HepG2 (cell line): ENCODE results near the gene ADAMTS14. TPM values are rescaled to one million over a fixed set of nuclear protein-coding genes. Genes with fewer than 3 reads are reported as not detected.

Experiments
- ATAC-seq: fragments of 200-7000 bp; cut with Tn5 transposase; 3 replicates; pipeline ENCODE4 v1.9.1; 2020; ENCODE audit warnings: mild to moderate bottlenecking, moderate library complexity
- BruUV-seq: library from RNA; stranded (reverse); fragments of 400-500 nt; replicated peaks from 2 replicates; lab custom pipeline; 2021; lab: Mats Ljungman, UMichigan
- CTCF ChIA-PET: fragments of 300-600 bp; formaldehyde crosslinking; extraction: SDS; loops from one replicate; lab custom pipeline; 2021; ENCODE audit warnings: low total read pairs, inconsistent platforms, low intra/inter-chr PET ratio; lab: Yijun Ruan, JAX
- POLR2A ChIA-PET: fragments of 350-600 bp; sonication (Branson Sonifier 250); formaldehyde crosslinking; loops from one replicate; lab custom pipeline; 2020; ENCODE audit warnings: antibody characterized with exemption, inconsistent platforms; lab: Yijun Ruan, JAX
- DNase-seq: peaks from one replicate; pipeline ENCODE4 v3.0.0-alpha.2; 2015; ENCODE audit warnings: low spot score
- FAIRE-seq: peaks from 3 replicates; lab custom pipeline; 2011; peaks lifted over from hg19 to GRCh38; lab: Jason Lieb, UNC
- H2AFZ ChIP-seq: one replicate; pipeline ENCODE4 v1.6.1; 2011; ENCODE audit warnings: low read length, inconsistent platforms
- H3K27ac ChIP-seq: fragments of 300-600 bp; 3 replicates; pipeline ENCODE4 v1.8.0; 2011; ENCODE audit warnings: mixed run types, mild to moderate bottlenecking, mixed read lengths, low read length, inconsistent platforms; ENCODE audit not compliant: insufficient read depth; ENCODE audit errors: extremely low read length
- H3K27me3 ChIP-seq, 2 experiments: fragments of 200-600 bp in 1 of 2; 2 replicates in 1 of 2; 3 replicates in 1 of 2; pipeline versions ENCODE4 v1.6.0 to v1.8.0; 2011; ENCODE audit warnings: low read length in 2 of 2, mild to moderate bottlenecking in 2 of 2, moderate library complexity in 2 of 2, inconsistent platforms in 1 of 2; ENCODE audit not compliant: insufficient read depth in 2 of 2, control insufficient read depth in 1 of 2
- H3K36me3 ChIP-seq, 2 experiments: fragments of 200-600 bp in 1 of 2; replicated peaks in 1 of 2; 2 replicates in 1 of 2; 3 replicates in 1 of 2; pipeline versions ENCODE4 v1.5.1 to v1.8.0; 2011; ENCODE audit warnings: low read length in 2 of 2, inconsistent platforms in 1 of 2; ENCODE audit not compliant: insufficient read depth in 2 of 2, control insufficient read depth in 1 of 2
- H3K4me1 ChIP-seq: 2 replicates; pipeline ENCODE4 v1.5.1; 2012; ENCODE audit warnings: low read length, inconsistent platforms; ENCODE audit not compliant: insufficient read depth
- H3K4me2 ChIP-seq: 2 replicates; pipeline ENCODE4 v1.6.0; 2011; ENCODE audit warnings: low read depth, low read length, inconsistent platforms
- H3K4me3 ChIP-seq, 3 experiments: fragments of 200-600 bp in 1 of 3; sonication (generic), shearing (Covaris generic) in 1 of 3; replicated peaks in 1 of 3; 2 replicates each; pipeline ENCODE4 v1.5.1; 2011 to 2016; ENCODE audit warnings: low read length in 3 of 3, inconsistent platforms in 2 of 3, low read depth in 2 of 3, mild to moderate bottlenecking in 2 of 3, control low read depth in 1 of 3, mixed read lengths in 1 of 3; ENCODE audit not compliant: insufficient read depth in 1 of 3
- H3K79me2 ChIP-seq: one replicate; pipeline ENCODE4 v1.6.1; 2011; ENCODE audit warnings: low read length, inconsistent platforms; ENCODE audit not compliant: insufficient read depth
- H3K9ac ChIP-seq: 2 replicates; pipeline ENCODE4 v1.6.0; 2011; ENCODE audit warnings: mild to moderate bottlenecking, low read depth, low read length, inconsistent platforms; ENCODE audit not compliant: insufficient read depth
- H3K9me3 ChIP-seq: 2 replicates; pipeline ENCODE4 v1.5.1; 2012; ENCODE audit warnings: mild to moderate bottlenecking, low read length
- H4K20me1 ChIP-seq: 2 replicates; pipeline ENCODE4 v1.6.0; 2011; ENCODE audit warnings: inconsistent platforms, mild to moderate bottlenecking, low read length, moderate library complexity; ENCODE audit not compliant: insufficient read depth
- ARNT ChIP-seq: fragments of 450-650 bp; IDR thresholded peaks from 2 replicates; pipeline ENCODE4 v1.6.1; 2017
- CBFB ChIP-seq: sonication (generic); formaldehyde crosslinking; IDR thresholded peaks from 2 replicates; pipeline ENCODE4 v1.4.0; 2020; ENCODE audit warnings: missing genetic modification reagents
- CEBPB ChIP-seq: IDR thresholded peaks from 2 replicates; pipeline ENCODE4 v1.6.1; 2011; ENCODE audit warnings: low read depth, low read length, improper control_type of control experiment, borderline replicate concordance
- JUND ChIP-seq: sonication (generic); formaldehyde crosslinking; IDR thresholded peaks from 2 replicates; pipeline ENCODE4 v1.8.0; 2022; ENCODE audit warnings: mild to moderate bottlenecking, missing genetic modification reagents
- MEIS1 ChIP-seq: sonication (generic); formaldehyde crosslinking; IDR thresholded peaks from 2 replicates; pipeline ENCODE4 v1.9.0; 2021; ENCODE audit warnings: mild to moderate bottlenecking, missing genetic modification reagents, moderate library complexity, borderline replicate concordance
- MIXL1 ChIP-seq: IDR thresholded peaks from 2 replicates; pipeline ENCODE4 v1.6.1; 2016
- MLLT10 ChIP-seq: sonication (generic); formaldehyde crosslinking; IDR thresholded peaks from 2 replicates; pipeline ENCODE4 v1.4.0; 2020; ENCODE audit warnings: missing genetic modification reagents
- SOX5 ChIP-seq: IDR thresholded peaks from 2 replicates; pipeline ENCODE4 v1.6.1; 2016; ENCODE audit warnings: borderline replicate concordance
- ZBTB3 ChIP-seq: sonication (generic); formaldehyde crosslinking; IDR thresholded peaks from 2 replicates; pipeline ENCODE4 v1.4.0; 2020; ENCODE audit warnings: low read depth, mild to moderate bottlenecking, moderate library complexity, missing genetic modification reagents, borderline replicate concordance
- ZFP36 ChIP-seq: fragments of 150-350 bp; IDR thresholded peaks from 2 replicates; pipeline ENCODE4 v1.6.1; 2018; ENCODE audit warnings: borderline replicate concordance, low read length, low read depth; ENCODE audit not compliant: partially characterized antibody
- ZNF350 ChIP-seq: sonication (generic); formaldehyde crosslinking; IDR thresholded peaks from 2 replicates; pipeline ENCODE4 v1.4.0; 2020; ENCODE audit warnings: mild to moderate bottlenecking, low read depth, missing genetic modification reagents, borderline replicate concordance
- ZNF446 ChIP-seq: sonication (generic); formaldehyde crosslinking; IDR thresholded peaks from 2 replicates; pipeline ENCODE4 v1.5.0; 2020; ENCODE audit warnings: mild to moderate bottlenecking, missing genetic modification reagents
- ZNF563 ChIP-seq: sonication (generic); formaldehyde crosslinking; IDR thresholded peaks from 2 replicates; pipeline ENCODE4 v1.8.0; 2022; ENCODE audit warnings: mild to moderate bottlenecking, moderate library complexity, missing genetic modification reagents
- ZNF790 ChIP-seq: sonication (generic); formaldehyde crosslinking; IDR thresholded peaks from 2 replicates; pipeline ENCODE4 v1.8.0; 2022; ENCODE audit warnings: missing genetic modification reagents, mild to moderate bottlenecking, borderline replicate concordance
- WGBS: methylation state at CpG from one replicate; pipeline ENCODE4 v1.1.6; 2017; ENCODE audit warnings: low lambda C conversion rate; 5-methylcytosine and 5-hydroxymethylcytosine counted together
- in situ Hi-C: cut with HindIII; loops from 2 replicates; pipeline ENCODE4 v1.10.0; 2017; ENCODE audit warnings: low pct_unique_long_range_greater_than_20kb; ENCODE audit not compliant: extremely low pct_ligation_motif_present
- intact Hi-C: fragments of 100-400 bp; cut with micrococcal nuclease; formaldehyde crosslinking; loops from one replicate; pipeline ENCODE4 v1.10.0; 2022; ENCODE audit not compliant: unreplicated experiment
- polyA plus RNA-seq, 8 experiments: library from polyadenylated mRNA; depleted of rRNA in 3 of 8; stranded (reverse) in 7 of 8; unstranded in 1 of 8; fragments of >200 nt; fragmentation: Illumina TruSeq in 4 of 8; extraction: Trizol in 4 of 8; gene quantifications; 2 replicates each; pipeline versions ENCODE4 v1.2.1 to v1.2.3, GENCODE V29; 2011 to 2016; ENCODE audit warnings: low read depth in 4 of 8, missing spikeins in 1 of 8, mixed read lengths in 1 of 8; ENCODE audit not compliant: insufficient read depth in 1 of 8
- total RNA-seq, 5 experiments: library from RNA; depleted of rRNA; stranded (reverse); fragments of >200 nt; fragmentation: Illumina TruSeq; extraction: Trizol; gene quantifications; 2 replicates each; pipeline ENCODE4 v1.2.3, GENCODE V29; 2016; ENCODE audit warnings: low read depth in 1 of 5
- TF ChIP-seq, protein P1 (sequence below): sonication (generic); formaldehyde crosslinking; conservative IDR thresholded peaks from 2 replicates; pipeline ENCODE4 v1.4.0; 2020; ENCODE audit warnings: missing genetic modification reagents
- TF ChIP-seq, protein P2 (sequence below): sonication (generic); formaldehyde crosslinking; IDR thresholded peaks from 2 replicates; pipeline ENCODE4 v1.8.0; 2022; ENCODE audit warnings: missing genetic modification reagents, mild to moderate bottlenecking, moderate library complexity, borderline replicate concordance
- TF ChIP-seq, protein P3 (sequence below): sonication (generic); formaldehyde crosslinking; IDR thresholded peaks from 2 replicates; pipeline ENCODE4 v1.4.0; 2020; ENCODE audit warnings: missing genetic modification reagents, mild to moderate bottlenecking, borderline replicate concordance

The ADAMTS14 gene
- total and polyA plus RNA-seq, 2 of the 13 experiments (the other 11 are each of a cell fraction or from before 2014, with no cell fraction given) = 0.04 to 0.07 TPM

DNA sequence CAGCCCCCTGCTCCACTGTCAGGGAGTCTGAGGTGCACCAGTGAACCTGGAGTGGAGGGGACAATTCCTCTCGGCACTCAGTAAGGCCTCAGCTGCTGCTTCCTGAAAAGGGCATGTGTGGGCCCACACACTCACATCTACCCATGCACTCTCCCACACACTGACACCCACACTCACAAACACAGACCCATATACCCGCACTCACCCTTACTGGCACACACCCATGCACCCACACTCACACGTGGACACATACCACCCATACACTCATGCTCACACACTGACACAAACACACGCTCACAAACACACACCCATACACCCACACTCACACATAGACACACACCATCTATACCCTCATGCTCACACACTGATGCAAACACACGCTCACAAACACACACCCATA is 31.9 kb downstream of the ADAMTS14 start:
- 73% methylated on average over 4 of the region's 5 CpGs for WGBS
- CTCF ChIA-PET = no interaction called here

DNA sequence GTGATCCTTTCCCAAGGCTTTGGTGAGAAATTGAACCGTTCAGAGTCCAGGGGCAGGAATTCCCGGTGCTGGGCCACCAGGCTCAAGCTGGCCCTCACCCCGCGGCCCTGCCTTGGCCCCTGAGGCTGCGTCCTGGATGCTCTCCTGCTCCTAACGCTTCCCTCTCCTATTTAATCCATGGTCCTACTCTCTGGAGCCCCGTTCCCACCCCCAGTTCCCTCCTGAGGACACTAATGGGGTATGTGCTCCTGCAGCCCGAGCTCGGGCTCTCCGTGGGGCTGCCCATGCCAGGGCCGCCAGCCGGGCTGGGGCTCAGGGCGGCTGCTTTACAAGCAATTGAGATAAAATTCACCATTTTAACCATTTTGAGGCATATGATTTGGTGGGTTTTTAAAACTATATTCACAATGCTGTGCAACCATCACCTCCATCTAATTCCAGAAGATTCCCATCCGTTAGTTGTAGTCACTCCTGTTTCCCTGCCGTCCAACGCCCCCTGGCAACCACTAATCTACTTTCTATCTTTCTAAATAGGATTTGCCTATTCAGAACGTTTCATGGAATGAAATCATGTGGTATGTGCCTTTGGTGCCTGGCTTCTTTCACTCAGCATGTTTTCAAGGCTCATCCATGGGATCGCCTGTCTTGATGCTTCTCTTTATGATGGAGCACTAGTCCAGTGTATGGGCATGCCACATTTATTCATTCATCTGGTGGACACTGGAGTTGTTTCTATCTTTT is 33.0 kb downstream of the ADAMTS14 start:
- Histone ChIP-seq H3K4me1 (no peaks in the 10 kb centered on the region), H3K4me3 (no peak overlapping the region), H3K9me3 (no peaks in the 10 kb centered on the region), H3K9ac (no peak overlapping the region), H3K27ac (no peak overlapping the region), H4K20me1 (no peaks in the 10 kb centered on the region), H2AFZ (no peak overlapping the region), H3K79me2 (no peaks in the 10 kb centered on the region), H3K27me3 (no peaks in the 10 kb centered on the region), H3K4me2 (no peak overlapping the region), H3K36me3 (no peaks in the 10 kb centered on the region)
- intact Hi-C loops (no loop called here), in situ Hi-C loops (no loop called here)
- DNase-seq (no peak), FAIRE-seq (no peak), ATAC-seq (no peak)
- WGBS = 64% methylated on average over 15 of the region's 18 CpGs
- CTCF ChIA-PET = no interaction called here
- POLR2A ChIA-PET = no interaction called here
- no TSS peak for BruUV-seq
- TF ChIP-seq ZNF563 (CRISPR knock-in tag) (no peak), MEIS1 (CRISPR knock-in tag) (no peak), ZNF446 (no peak), MLLT10 (CRISPR knock-in tag) (no peak), CBFB (no peak)
- TF ChIP-seq, protein P1, sequence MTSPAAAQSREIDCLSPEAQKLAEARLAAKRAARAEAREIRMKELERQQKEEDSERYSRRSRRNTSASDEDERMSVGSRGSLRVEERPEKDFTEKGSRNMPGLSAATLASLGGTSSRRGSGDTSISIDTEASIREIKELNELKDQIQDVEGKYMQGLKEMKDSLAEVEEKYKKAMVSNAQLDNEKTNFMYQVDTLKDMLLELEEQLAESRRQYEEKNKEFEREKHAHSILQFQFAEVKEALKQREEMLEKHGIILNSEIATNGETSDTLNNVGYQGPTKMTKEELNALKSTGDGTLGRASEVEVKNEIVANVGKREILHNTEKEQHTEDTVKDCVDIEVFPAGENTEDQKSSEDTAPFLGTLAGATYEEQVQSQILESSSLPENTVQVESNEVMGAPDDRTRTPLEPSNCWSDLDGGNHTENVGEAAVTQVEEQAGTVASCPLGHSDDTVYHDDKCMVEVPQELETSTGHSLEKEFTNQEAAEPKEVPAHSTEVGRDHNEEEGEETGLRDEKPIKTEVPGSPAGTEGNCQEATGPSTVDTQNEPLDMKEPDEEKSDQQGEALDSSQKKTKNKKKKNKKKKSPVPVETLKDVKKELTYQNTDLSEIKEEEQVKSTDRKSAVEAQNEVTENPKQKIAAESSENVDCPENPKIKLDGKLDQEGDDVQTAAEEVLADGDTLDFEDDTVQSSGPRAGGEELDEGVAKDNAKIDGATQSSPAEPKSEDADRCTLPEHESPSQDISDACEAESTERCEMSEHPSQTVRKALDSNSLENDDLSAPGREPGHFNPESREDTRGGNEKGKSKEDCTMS = no peak
- TF ChIP-seq, protein P2, sequence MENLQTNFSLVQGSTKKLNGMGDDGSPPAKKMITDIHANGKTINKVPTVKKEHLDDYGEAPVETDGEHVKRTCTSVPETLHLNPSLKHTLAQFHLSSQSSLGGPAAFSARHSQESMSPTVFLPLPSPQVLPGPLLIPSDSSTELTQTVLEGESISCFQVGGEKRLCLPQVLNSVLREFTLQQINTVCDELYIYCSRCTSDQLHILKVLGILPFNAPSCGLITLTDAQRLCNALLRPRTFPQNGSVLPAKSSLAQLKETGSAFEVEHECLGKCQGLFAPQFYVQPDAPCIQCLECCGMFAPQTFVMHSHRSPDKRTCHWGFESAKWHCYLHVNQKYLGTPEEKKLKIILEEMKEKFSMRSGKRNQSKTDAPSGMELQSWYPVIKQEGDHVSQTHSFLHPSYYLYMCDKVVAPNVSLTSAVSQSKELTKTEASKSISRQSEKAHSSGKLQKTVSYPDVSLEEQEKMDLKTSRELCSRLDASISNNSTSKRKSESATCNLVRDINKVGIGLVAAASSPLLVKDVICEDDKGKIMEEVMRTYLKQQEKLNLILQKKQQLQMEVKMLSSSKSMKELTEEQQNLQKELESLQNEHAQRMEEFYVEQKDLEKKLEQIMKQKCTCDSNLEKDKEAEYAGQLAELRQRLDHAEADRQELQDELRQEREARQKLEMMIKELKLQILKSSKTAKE (CRISPR knock-in tag) = no peak

More for the DNA sequence above, 31.9 kb downstream of the ADAMTS14 start:
- H3K27ac ChIP-seq = no peak overlapping the region
- no peaks in the 10 kb centered on the region for H3K79me2 ChIP-seq
- DNase-seq = no peak
- TF ChIP-seq ZNF790 (CRISPR knock-in tag) (no peak), ZBTB3 (CRISPR knock-in tag) (no peak), JUND (CRISPR knock-in tag) (no peak), CEBPB (no peak), ARNT (no peak), MIXL1 (CRISPR knock-in tag) (no peak), ZNF350 (CRISPR knock-in tag) (no peak), SOX5 (no peak), ZFP36 (no peak)
- TF ChIP-seq, protein P3, sequence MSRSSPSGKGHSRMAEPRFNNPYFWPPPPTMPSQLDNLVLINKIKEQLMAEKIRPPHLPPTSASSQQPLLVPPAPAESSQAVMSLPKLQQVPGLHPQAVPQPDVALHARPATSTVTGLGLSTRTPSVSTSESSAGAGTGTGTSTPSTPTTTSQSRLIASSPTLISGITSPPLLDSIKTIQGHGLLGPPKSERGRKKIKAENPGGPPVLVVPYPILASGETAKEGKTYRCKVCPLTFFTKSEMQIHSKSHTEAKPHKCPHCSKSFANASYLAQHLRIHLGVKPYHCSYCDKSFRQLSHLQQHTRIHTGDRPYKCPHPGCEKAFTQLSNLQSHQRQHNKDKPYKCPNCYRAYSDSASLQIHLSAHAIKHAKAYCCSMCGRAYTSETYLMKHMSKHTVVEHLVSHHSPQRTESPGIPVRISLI (CRISPR knock-in tag) = no peak
- H3K4me3 ChIP-seq = no peak overlapping the region
- no peak overlapping the region for H3K4me2 ChIP-seq
- H3K36me3 ChIP-seq = no peaks in the 10 kb centered on the region
- intact Hi-C loops (no loop called here), in situ Hi-C loops (no loop called here)
- no peak for ATAC-seq
- H3K4me1 ChIP-seq = 0 out of 2 replicates have a peak, but pooled peaks cover 4% of the 10 kb centered on the region
- BruUV-seq = no TSS peak
- H2AFZ ChIP-seq = no peak overlapping the region
- no peaks in the 10 kb centered on the region for H4K20me1 ChIP-seq
- no peaks in the 10 kb centered on the region for H3K9me3 ChIP-seq
- POLR2A ChIA-PET = no interaction called here
- no peak overlapping the region for H3K9ac ChIP-seq
- no peak for FAIRE-seq
- H3K27me3 ChIP-seq = no peaks in the 10 kb centered on the region; a peak in 1 of 5 replicates
